Activated T-cell treated with anti-CD3 and anti-CD28 coated beads, Interleukin-2, amount 50 U/mL, for 72 hours (primary cell): ENCODE data around the gene CNNM4. TPM values are rescaled to one million over a fixed set of nuclear protein-coding genes. Genes with fewer than 3 reads are reported as not detected.

Source experiments
- ATAC-seq, 2 donors: fragments of 150-1000 bp; cut with Tn5 transposase; replicated peaks in 1 of 2; 2 replicates each; pipeline ENCODE4 v1.10.0; 2021; ENCODE audit warnings: moderate library complexity in 2 of 2, mild to moderate bottlenecking in 1 of 2
- DNase-seq, 2 donors: peaks; one replicate each; pipeline ENCODE4 v3.0.0; 2021 to 2022; ENCODE audit warnings: mixed read lengths in 1 of 2
- H3K27ac Mint-ChIP-seq: one replicate; pipeline ENCODE4 v1.8.0; 2022; ENCODE audit warnings: mild to moderate bottlenecking, moderate library complexity, mixed read lengths
- H3K27me3 Mint-ChIP-seq: one replicate; pipeline ENCODE4 v1.8.0; 2022; ENCODE audit warnings: low read depth, mixed read lengths
- H3K36me3 Mint-ChIP-seq, 2 donors: one replicate each; pipeline ENCODE4 v1.8.0; 2022; ENCODE audit warnings: mixed read lengths in 2 of 2, mild to moderate bottlenecking in 1 of 2; ENCODE audit not compliant: insufficient read depth in 2 of 2
- H3K4me1 Mint-ChIP-seq: one replicate; pipeline ENCODE4 v1.8.0; 2022; ENCODE audit warnings: low read depth, mixed read lengths
- H3K4me3 Mint-ChIP-seq, 2 donors: one replicate each; pipeline ENCODE4 v1.8.0; 2022; ENCODE audit warnings: mild to moderate bottlenecking in 2 of 2, mixed read lengths in 2 of 2, moderate library complexity in 2 of 2
- H3K9me3 Mint-ChIP-seq, 2 donors: one replicate each; pipeline ENCODE4 v1.8.0; 2022; ENCODE audit warnings: mixed read lengths in 2 of 2
- total RNA-seq, 2 donors: library from RNA; stranded (reverse); gene quantifications; one replicate each; pipeline ENCODE4 v1.2.3, GENCODE V29; 2022

Gene CNNM4
- total RNA-seq, 2 donors from 2014 or later, result 9.1 to 9.5 TPM

DNA sequence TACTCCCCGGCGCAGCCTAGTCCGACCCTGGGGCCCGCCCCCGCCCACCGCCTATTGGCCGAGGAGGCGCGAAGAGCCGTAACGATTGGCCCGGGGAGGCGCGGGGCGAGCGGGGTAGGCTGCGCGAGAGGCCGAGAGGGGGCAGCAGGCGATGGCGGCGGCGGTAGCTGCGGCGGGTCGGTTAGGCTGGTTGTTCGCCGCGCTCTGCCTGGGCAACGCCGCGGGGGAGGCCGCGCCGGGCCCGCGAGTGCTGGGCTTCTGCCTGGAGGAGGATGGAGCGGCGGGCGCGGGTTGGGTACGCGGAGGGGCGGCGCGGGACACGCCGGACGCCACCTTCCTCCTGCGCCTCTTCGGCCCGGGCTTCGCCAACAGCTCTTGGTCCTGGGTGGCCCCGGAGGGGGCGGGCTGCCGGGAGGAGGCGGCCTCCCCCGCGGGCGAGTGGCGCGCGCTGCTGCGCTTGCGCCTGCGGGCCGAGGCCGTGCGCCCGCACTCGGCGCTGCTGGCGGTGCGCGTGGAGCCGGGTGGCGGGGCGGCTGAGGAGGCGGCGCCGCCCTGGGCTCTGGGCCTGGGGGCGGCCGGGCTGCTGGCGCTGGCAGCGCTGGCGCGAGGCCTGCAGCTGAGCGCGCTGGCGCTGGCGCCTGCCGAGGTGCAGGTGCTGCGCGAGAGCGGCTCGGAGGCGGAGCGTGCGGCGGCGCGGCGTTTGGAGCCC lies 55.6 kb downstream of the CNNM4 start, which contains the start of gene CNNM3:
TSS of gene CNNM3 (plus strand) at position 142 of the 709 bp plus-strand sequence. CDS start at position 152, 10 bp downstream.
- DNase-seq (peak; percentile 99), ATAC-seq (peak; percentile 93 to 94)
- peaks cover 4 to 7% of the 10 kb centered on the region in 2 donors for H3K36me3 Mint-ChIP-seq
- H3K4me3 Mint-ChIP-seq, result peak within 1 kb of the TSS; percentile 90 to 91
- peak within 1 kb of the TSS; percentile 31 for H3K27ac Mint-ChIP-seq
- no peaks in the 10 kb centered on the region for H3K9me3 Mint-ChIP-seq
- H3K27me3 Mint-ChIP-seq, result no peaks in the 10 kb centered on the region
- H3K4me1 Mint-ChIP-seq, result peaks cover 61% of the 10 kb centered on the region

GRCh38 chr2:96816836-96817702 lies 56.4 kb downstream of the CNNM4 start:
- no peak for ATAC-seq
- Mint-ChIP-seq H3K27ac (no peak overlapping the region), H3K27me3 (no peaks in the 10 kb centered on the region), H3K36me3 (peaks cover 4 to 7% of the 10 kb centered on the region in 2 donors), H3K4me3 (peak overlapping the region; percentile 75 to 87), H3K9me3 (no peaks in the 10 kb centered on the region), H3K4me1 (peaks cover 60% of the 10 kb centered on the region)
- peak in 1 of 2 donors; percentile 13 for DNase-seq

- Mint-ChIP-seq H3K36me3 (peaks cover 4 to 7% of the 10 kb centered on the region in 2 donors), H3K4me1 (peaks cover 52% of the 10 kb centered on the region), H3K27ac (no peak overlapping the region)
Measured at GRCh38 chr2:96817882-96818281, 57.2 kb downstream of the CNNM4 start.

GRCh38 chr2:96819128-96819875 lies 58.6 kb downstream of the CNNM4 start:
- peaks cover 4 to 7% of the 10 kb centered on the region in 2 donors for H3K36me3 Mint-ChIP-seq
- ATAC-seq, result no peak

More at GRCh38 chr2:96817882-96818281, 57.2 kb downstream of the CNNM4 start:
- no peaks in the 10 kb centered on the region for H3K9me3 Mint-ChIP-seq
- no peak for DNase-seq
- H3K4me3 Mint-ChIP-seq, result peak overlapping the region; percentile 75 to 87
- no peak for ATAC-seq
- no peaks in the 10 kb centered on the region for H3K27me3 Mint-ChIP-seq

DNA sequence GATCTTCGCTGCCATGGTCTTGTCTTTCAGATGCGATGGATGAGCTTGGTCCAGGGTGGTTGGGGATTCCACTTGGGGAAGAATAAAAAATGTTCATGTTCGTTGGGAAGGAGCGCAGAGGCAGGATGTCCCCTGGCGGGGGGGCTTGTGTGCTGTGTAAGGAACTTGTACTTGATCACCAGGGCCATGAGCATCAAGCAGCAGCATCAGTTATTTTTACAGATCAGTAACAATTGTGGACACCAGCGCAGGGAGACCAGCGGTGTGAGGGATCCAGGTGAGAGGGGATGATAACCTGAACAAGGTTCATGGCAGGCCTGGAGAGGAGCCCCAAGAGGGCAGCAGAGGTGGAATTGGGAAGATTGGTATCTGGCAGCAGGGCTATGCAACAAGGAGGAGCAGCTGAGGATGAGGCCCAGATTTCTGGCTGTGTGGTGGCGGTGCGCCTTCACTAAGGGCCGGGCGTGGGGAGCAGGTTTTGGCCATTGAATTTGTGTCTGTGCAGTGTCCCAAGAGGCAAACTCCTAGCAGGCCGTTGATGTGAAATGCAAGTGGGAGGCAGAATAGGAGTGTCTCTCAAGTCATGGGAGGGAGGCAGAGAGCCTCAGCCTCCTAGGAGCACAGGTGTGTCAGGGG lies 59.3 kb downstream of the CNNM4 start:
- H3K27me3 Mint-ChIP-seq, result no peaks in the 10 kb centered on the region
- peaks cover 4 to 7% of the 10 kb centered on the region in 2 donors for H3K36me3 Mint-ChIP-seq
- peaks cover 49% of the 10 kb centered on the region for H3K4me1 Mint-ChIP-seq
- DNase-seq, result no peak
- no peaks in the 10 kb centered on the region for H3K9me3 Mint-ChIP-seq
- peak overlapping the region; percentile 12 for H3K27ac Mint-ChIP-seq
- no peak for ATAC-seq
- peak overlapping the region; percentile 4 to 87 for H3K4me3 Mint-ChIP-seq

More at GRCh38 chr2:96819128-96819875, 58.6 kb downstream of the CNNM4 start:
- no peaks in the 10 kb centered on the region for H3K27me3 Mint-ChIP-seq
- DNase-seq, result no peak
- peak overlapping the region; percentile 75 to 87 for H3K4me3 Mint-ChIP-seq
- no peaks in the 10 kb centered on the region for H3K9me3 Mint-ChIP-seq
- peak overlapping the region; percentile 12 for H3K27ac Mint-ChIP-seq
- peaks cover 52% of the 10 kb centered on the region for H3K4me1 Mint-ChIP-seq

GRCh38 chr2:96821113-96821675 lies 60.5 kb downstream of the CNNM4 start:
- H3K27me3 Mint-ChIP-seq, result no peaks in the 10 kb centered on the region
- no peak overlapping the region for H3K27ac Mint-ChIP-seq
- H3K4me3 Mint-ChIP-seq, result peak overlapping the region in 1 of 2 donors; percentile 19
- DNase-seq, result no peak
- no peaks in the 10 kb centered on the region for H3K9me3 Mint-ChIP-seq
- H3K36me3 Mint-ChIP-seq, result peaks cover 4 to 7% of the 10 kb centered on the region in 2 donors
- no peak for ATAC-seq
- H3K4me1 Mint-ChIP-seq, result peaks cover 44% of the 10 kb centered on the region

DNA sequence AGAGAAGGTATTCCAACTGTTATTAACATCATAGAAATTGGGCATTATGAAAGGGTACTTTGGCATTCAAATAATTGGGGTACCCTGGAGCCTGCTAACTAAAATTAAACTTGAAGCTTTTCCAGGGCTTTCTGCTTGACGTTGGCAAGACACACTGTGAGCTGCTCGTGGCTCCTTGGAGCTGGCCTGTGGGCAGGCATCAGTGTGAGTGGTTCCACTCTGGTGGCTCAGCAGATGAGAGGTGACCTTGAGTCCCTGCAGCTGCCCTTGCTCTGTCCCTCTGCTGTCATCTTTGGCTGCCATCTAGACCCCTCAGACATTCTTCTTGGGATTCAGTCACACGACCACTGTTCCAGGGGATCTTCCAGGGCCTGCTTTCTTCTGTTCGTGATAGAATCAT lies 62.1 kb downstream of the CNNM4 start:
- ATAC-seq, result no peak
- no peaks in the 10 kb centered on the region for H3K27me3 Mint-ChIP-seq
- peaks cover 38% of the 10 kb centered on the region for H3K4me1 Mint-ChIP-seq
- no peaks in the 10 kb centered on the region for H3K9me3 Mint-ChIP-seq
- no peak overlapping the region for H3K27ac Mint-ChIP-seq
- H3K36me3 Mint-ChIP-seq, result peaks cover 4 to 6% of the 10 kb centered on the region in 2 donors
- DNase-seq, result no peak
- no peak overlapping the region for H3K4me3 Mint-ChIP-seq

DNA sequence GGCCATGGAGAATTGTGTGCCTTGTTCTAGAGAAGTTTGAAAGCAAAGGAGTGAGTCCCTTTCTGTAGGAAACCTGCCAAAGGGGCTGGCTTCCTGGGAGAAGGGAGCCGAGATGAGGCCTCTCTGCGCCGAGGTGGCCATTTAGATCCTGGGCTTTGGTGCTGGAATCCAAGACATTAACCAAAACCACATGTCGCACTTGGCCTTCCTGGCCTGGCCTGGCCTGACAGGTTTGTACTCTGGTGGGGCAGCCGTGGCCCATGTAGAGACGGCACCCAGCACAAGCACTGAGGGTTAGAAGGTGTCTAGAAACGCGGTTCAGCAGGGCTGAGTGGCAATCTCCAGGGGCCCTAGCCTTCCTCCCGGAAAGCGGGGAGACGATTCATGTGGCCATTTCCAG lies 62.5 kb downstream of the CNNM4 start:
- peaks cover 34% of the 10 kb centered on the region for H3K4me1 Mint-ChIP-seq
- DNase-seq, result no peak
- H3K4me3 Mint-ChIP-seq, result no peak overlapping the region
- no peaks in the 10 kb centered on the region for H3K9me3 Mint-ChIP-seq
- no peak for ATAC-seq
- peaks cover 4 to 6% of the 10 kb centered on the region in 2 donors for H3K36me3 Mint-ChIP-seq
- no peak overlapping the region for H3K27ac Mint-ChIP-seq
- H3K27me3 Mint-ChIP-seq, result no peaks in the 10 kb centered on the region

GRCh38 chr2:96824079-96824870 lies 63.6 kb downstream of the CNNM4 start:
- DNase-seq (no peak), ATAC-seq (no peak)
- no peak overlapping the region for H3K27ac Mint-ChIP-seq
- peaks cover 23% of the 10 kb centered on the region for H3K4me1 Mint-ChIP-seq
- H3K4me3 Mint-ChIP-seq, result no peak overlapping the region
- H3K36me3 Mint-ChIP-seq, result peaks cover 0 to 8% of the 10 kb centered on the region in 2 donors
- no peaks in the 10 kb centered on the region for H3K9me3 Mint-ChIP-seq
- H3K27me3 Mint-ChIP-seq, result no peaks in the 10 kb centered on the region

DNA sequence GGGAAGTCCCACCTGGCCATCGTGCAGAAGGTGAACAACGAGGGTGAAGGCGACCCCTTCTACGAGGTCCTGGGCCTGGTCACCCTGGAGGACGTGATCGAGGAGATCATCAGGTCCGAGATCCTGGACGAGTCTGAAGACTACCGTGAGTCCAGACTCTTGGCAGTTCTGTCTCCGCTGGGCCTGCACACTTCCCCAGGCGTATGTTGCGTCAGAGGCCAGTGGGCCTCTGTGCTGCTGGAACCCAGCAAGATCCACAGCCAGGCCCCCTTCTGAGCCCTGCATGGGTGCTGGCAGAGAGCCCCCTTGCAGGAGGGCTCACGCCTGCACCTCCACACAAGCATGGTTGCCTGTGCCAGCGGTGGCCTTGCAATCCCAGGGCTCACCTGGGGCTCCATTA lies 64.4 kb downstream of the CNNM4 start:
- H3K4me1 Mint-ChIP-seq, result peaks cover 15% of the 10 kb centered on the region
- H3K27ac Mint-ChIP-seq, result no peak overlapping the region
- H3K36me3 Mint-ChIP-seq, result peaks cover 4 to 12% of the 10 kb centered on the region in 2 donors
- H3K27me3 Mint-ChIP-seq, result no peaks in the 10 kb centered on the region
- ATAC-seq (no peak), DNase-seq (no peak)
- H3K4me3 Mint-ChIP-seq, result no peak overlapping the region
- no peaks in the 10 kb centered on the region for H3K9me3 Mint-ChIP-seq

DNA sequence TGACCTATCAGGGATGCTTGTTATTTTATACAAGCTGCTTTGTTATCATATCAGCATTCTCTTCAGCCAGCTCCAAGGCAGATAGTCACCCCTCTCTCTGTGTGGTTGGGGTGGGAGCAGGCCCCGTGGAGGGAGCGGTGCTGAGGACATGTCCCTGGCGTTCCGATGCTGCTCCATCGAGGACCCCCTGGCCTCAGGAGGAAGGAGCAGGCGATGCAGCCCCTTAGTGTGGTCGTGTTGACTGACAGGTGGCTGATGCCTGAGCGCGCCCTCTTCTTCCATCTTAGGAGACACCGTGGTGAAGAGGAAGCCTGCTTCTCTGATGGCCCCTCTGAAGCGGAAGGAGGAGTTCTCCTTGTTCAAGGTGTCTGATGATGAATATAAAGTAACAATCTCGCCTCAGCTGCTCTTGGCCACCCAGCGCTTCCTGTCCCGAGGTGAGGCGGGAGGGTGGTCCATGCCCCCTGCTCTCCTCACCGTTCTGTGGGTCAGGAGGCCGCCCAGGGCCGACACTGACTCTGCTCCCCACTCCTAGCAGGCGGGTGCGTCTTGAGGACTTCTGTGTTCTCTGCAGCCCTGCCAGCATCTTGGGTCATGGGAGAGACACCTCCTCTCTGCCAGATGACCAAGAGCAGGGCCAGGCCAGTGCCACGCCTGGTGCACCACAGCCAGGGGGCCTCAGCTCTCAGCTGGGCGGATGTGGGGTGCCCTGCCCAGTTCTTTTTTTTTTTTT lies 66.0 kb downstream of the CNNM4 start:
- no peak for DNase-seq
- H3K4me3 Mint-ChIP-seq, result no peak overlapping the region
- H3K36me3 Mint-ChIP-seq, result peaks cover 4 to 12% of the 10 kb centered on the region in 2 donors
- no peaks in the 10 kb centered on the region for H3K9me3 Mint-ChIP-seq
- no peak overlapping the region for H3K27ac Mint-ChIP-seq
- no peaks in the 10 kb centered on the region for H3K27me3 Mint-ChIP-seq
- ATAC-seq, result no peak
- no peaks in the 10 kb centered on the region for H3K4me1 Mint-ChIP-seq
